CMK (cell line): ENCODE measurements around the gene NDRG2.
"Not testable (repeated sequence)": the region's sequence is repeated elsewhere in the genome, so short reads cannot be mapped to it uniquely, and the experiment has no call there.

ENCODE experiments used
- DNase-seq: peaks from one replicate; pipeline ENCODE4 v3.0.0-alpha.2; 2010; ENCODE audit warnings: low read depth

NDRG2 gene

DNA sequence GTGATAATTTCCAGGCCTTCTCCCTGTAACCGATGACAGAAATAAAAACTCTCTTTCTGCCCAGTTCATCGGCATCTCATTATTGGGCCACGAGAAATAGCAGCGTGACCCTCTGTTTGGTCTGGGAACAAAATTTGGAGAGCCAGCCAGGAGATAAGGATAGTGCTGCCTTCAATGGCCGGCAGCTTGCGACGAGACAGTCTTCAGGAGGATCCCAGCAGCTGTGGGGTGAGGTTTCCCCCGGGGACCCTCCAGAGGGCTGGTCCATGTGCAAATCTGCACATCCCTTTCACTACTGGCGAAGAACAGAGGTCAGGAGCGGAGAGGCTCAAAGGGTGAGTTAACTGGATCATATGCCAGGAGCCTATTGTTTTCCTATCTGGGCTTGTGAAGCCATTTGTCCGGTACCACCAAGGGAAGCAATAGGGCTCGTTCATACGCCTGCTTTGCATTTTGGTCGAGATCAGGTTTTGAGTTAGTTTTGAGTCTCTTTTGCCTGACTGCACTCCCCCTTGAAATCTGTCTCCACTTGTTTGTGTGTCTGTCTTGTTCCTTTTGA, 21.0 kb downstream of the NDRG2 start:
- DNase-seq, result no peak

DNA sequence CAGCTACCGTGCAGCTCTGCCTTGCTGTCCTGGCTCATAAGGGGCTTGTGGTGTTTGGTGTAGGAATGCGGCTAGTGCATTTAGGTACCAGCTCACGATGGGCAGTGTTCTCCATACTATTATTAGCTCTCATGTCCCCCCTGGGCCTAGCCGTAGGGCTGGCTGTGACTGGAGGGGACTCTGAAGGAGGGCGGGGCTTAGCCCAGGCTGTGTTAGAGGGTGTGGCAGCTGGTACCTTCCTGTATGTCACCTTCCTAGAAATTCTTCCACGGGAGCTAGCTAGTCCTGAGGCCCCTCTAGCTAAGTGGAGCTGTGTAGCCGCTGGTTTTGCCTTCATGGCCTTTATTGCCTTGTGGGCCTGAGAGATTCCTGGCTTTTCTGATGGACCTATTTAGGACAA, 23.6 kb downstream of the NDRG2 start:
- DNase-seq, result no peak

DNA sequence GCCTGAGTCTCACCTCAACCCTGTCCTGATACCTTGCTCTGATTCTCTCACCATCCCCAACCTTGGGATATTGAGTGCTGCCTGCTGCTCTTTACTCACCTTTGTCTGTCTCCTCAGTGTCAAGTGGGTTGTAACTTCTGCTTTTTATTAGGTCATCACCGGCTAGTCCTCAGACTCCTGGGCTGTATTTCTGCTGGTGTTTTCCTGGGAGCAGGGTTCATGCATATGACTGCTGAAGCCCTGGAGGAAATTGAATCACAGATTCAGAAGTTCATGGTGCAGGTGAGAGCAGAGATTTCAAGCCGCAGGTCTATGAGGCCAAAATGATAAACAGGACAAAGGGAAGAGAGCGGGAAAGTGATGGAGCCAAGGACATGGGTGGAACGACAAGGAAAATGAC, 25.3 kb downstream of the NDRG2 start:
- DNase-seq, result no peak

DNA sequence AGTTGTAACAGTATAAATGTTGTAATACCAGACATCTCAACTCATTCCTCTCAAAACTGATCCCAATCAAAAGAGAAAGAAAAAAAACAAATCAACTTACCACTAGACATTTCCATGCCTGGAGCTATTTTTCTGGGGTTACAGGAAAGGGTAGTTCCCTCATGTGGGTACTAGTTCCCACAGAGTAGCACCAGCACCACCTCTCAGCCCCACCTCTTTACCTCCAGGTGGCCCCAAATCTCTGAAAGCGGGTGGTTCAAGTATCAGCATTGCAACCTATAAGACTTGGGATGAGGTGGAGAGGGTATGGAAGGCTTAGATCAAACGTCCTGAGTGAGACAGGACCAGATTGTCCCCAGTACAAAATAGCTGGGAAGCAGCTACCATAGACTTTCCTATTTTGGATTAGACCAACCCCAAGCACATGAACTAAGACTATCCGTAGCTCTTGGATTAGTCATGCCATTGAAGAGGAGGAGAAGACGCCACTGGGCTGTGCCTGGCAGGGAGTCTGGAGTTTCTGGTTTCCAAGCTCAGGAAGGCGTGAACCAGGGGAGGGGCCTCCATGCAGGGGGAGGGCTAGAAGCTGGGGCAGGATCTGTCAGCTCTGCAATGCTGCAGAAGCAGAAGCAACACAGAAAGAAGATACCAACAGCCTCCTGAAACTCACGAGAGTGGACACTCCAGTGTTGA, 26.0 kb downstream of the NDRG2 start, which contains the start of gene SLC39A2:
Gene SLC39A2, plus strand, starts transcription at position 620 of the 693 bp plus-strand sequence. CDS start 154 bp downstream, outside the sequence.
- DNase-seq, result no peak

DNA sequence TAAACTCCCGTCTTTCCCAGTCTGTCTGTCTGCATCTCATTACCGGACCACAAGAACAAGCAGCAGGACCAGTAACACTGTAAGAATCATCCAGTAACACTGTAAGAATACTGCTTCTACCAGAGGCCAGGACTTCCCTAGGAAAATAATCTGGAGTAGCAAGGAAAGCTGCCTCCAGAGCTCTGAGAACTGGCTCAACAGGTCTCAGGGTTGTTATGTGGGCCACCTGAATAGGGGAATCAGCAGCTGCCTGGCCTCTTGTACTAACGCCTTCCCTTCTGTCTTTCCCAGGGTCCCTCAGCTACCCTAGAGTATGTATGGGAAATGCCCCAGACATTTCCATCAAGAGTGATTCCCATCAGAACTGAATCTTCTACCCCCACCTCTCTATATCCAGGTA, 26.7 kb downstream of the NDRG2 start:
- DNase-seq, result no peak

DNA sequence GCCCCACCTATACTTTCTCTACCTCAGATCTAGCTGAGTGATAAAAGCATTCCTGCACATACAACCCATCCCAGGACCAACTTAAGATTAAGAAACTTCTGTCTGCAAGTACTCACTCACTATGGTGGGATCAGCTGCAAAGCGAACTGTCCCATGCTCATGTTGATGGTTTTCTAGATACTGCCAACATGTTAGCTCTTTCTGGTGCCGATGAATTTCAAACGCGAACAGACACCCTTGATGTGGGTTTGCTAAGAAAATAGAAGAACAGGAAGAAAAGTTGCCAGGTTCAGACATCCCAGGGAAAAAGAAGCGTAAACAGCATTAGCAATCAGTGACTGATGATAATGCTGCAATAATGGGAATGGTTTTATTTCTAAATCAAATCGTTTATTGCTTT, 27.3 kb downstream of the NDRG2 start:
- no peak for DNase-seq

DNA sequence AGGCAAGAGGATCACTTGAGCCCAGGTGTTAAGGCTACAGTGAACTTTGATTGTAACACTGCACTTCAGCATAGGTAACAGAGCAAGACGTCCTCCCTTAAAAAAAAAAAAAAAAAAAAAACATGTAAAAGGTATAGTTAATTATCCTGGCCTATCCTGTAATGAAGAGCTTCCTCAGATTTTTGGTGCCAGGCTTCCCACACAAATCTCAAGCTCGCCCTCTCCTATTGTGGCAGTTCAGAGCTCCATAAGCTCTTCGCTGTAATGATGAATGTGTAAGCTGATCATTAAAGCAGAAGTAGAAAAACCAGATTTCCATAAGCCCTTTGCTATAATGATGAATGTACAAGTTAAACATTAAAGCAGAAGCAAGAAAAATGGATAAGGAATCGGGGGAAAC, 27.7 kb downstream of the NDRG2 start:
- no peak for DNase-seq

DNA sequence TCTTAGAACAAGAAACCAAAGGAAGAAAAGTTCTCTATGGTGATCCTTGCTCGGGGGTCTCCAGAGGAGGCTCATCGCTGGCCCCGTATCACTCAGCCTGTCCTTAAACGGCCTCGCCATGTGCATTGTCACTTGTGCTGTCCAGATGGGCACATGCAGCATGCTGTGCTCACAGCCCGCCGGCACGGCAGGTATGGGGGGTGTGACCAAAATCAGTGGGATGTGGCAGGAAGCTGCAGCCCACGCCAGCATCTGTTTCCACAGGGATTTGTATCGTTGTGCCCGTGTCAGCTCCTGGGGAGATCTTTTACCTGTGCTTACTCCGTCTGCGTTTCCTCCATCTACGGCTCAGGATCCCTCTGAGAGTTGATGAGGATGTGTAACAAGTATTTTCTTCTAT, 28.3 kb downstream of the NDRG2 start:
- no peak for DNase-seq

DNA sequence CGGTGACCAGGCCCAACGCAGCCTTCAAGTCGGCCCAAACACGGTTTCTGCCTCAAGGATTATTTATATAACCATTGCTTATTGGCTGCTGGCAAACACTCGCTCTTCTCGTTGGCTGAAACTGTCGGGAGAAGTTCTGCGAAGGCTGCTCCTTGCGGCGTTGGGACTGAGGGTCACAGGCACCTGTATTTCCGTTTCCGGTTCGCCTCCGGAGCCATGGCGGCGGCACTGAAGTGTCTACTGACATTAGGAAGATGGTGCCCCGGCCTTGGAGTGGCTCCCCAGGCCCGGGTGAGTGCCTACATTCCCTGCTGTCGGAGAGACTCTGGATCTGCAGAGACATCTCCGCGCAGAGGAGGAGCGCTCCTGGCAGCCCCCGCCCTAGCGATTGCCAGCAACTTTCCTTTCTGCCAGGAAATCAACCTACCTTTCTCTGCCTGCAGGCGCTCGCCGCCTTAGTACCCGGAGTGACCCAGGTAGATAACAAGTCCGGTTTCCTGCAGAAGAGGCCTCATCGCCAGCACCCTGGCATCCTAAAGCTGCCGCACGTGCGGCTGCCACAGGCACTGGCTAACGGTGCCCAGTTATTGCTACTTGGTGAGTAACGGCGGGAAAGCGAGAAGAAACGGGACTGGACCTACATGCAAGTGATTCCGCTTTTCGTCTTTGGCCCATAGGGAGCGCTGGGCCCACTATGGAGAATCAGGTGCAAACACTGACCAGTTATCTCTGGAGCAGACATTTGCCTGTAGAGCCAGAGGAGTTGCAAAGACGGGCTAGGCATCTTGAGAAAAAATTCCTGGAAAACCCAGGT, 34.9 kb downstream of the NDRG2 start, which contains the start of gene METTL17:
Gene METTL17, plus strand, starts transcription at position 194 of the 814 bp plus-strand sequence. Its CDS starts 23 bp downstream, at position 217.
- DNase-seq, result peak; percentile 62

DNA sequence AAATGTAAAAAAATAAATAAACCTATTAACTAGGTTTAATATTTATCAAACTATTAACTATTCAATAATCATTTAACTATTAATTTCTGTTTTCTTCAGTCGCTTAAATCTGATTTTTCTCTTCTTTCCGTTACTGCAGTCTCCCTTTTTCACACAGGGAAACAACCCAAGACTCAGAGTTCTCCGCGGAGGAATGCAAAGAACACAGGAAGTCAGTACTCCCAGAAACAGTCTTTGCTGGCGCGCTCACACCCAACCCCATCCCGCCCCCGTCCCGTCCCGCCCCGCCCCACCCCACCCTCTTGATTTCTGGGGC, 35.4 kb downstream of the NDRG2 start:
- no peak for DNase-seq

DNA sequence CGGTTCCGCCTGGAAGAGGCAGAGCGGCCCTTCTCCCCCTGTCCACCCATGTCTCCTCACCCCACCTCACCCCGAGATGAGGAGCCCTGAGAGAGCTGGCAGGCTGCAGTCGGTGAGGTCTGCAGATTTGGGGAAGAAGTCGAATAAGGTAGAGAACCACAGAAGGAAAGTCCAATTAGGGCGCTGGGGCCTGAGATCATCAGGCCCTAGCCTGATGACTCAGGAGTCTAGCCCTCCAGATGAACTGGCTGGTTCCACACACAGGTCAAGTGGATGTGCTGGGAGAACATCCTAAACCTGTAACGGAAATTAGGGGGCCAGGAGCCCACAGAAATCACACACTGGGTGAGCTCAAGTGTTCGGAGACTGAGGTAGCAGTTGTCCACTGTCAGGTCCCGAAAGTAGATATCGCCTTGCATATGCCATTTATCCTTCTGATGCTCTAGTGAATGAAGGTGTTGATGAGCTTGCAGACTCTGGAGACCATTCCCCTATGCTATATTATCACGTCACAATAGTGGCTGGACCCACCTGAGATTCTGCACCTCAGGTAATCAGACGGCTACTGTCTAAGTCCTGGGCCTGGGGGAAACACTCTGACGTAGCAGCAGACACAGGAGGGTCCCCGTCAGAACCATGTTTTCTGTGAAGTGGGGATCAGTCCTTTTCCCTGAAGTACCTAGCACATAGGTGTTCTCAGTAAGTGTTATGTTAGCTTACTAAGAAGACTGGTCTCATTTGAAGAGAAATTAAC, 36.0 kb downstream of the NDRG2 start:
- no peak for DNase-seq

DNA sequence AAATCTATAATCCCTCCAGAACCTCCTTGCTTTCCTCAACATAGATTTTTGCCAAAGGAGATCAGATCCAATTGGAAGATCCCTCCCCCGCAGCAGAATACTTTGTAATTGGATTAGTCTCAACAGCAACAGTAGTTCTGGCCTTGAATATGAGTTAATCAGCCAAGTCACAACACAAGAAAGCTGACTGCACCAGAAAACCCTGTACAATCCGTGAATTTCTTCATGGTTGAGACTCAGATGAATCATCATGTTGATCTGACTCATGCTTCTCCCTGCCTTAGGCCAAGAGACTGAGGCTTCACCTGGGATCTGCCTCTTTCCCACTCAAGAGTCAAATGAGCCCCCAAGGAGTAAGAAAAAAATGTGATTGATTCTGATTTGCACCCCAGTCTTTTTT, 38.0 kb downstream of the NDRG2 start:
- DNase-seq, result no peak

DNA sequence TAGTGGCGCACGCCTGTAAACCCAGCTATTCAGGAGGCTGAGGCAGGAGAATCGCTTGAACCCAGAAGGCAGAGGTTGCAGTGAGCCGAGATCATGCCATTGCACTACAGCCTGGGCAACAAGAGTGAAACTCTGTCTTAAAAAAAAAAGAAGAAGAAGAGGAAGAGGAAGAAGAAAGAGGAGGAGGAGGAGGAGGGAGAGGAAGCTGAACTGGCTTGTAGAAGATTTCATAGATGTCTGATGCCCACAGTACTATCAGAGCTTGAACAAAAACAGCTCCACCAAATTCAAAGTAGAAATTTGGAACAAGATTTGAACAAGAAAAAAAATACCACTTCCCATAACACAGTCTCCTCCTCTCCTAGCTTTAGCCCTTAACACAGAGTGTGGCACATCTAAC, 39.2 kb downstream of the NDRG2 start:
- DNase-seq, result not testable (repeated sequence)

DNA sequence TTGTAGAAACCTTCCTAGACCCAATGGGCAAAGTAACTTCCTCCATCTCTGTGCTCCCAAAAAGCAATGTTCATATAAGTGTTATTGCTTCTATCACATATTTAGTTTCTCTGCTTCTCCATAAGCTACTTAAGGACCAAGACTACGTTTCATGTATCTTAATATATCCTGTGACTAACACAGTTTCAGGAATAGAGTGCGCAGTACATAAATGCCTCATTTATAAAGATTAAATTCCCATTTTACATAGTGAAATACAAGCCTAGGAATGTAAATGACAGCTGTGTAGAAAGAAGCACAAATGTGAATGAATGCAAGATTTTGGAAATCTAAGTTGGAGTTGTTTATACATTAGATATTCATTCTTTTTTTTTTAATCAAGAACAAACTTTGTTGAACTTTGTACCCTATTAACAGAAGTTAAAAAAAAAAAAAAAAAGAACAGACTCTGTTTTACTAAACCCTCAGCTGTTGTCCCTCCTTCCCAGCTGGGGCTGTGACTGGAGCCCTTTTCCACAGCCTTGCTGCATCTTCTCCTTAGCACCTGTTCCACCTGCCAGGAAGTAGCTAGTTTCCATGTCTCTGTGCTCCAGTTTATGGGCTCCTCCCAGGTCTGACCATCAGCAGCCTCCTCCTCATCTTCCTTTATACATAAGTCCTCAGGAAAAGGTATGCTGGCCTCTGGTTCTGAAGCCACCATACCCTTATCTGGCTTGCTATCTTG, 42.1 kb downstream of the NDRG2 start:
- no peak for DNase-seq

DNA sequence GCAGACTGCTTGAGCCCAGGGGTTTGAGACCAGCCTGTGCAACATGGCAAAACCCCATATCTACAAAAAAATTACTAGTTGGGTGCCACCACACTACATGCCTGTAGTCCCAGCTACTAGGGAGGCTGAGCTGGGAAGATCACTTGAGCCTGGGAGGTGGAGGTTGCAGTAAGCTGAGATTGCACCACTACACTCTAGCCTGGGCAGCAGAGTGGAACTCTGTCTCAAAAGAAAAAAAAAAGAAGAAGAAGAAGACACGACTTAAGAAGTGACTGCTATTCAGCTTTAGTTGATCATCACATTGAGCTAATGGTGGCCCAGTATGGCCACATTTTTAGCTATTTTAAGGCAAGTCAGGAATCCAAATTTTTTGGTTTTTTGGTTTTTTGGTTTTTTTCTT, 44.0 kb downstream of the NDRG2 start:
- DNase-seq, result no peak

DNA sequence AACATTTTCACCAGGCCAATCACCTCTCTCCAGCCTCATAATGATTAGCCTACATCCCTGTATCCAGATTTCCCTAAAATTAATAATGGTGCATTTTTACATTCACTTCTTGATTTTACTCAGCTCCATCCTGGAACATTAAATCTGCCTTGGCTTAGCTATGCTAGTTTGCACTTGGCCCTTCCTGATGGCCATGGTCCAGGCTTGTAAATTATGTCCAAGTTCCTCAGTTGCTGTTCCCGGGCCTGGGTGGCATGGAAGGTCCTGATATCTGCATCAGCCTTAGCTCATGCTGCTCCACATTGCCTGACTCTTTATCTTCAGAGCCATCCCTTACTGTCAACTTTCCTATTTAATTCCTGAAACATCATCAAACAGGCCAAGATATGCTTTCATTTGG, 46.2 kb downstream of the NDRG2 start:
- DNase-seq, result no peak

DNA sequence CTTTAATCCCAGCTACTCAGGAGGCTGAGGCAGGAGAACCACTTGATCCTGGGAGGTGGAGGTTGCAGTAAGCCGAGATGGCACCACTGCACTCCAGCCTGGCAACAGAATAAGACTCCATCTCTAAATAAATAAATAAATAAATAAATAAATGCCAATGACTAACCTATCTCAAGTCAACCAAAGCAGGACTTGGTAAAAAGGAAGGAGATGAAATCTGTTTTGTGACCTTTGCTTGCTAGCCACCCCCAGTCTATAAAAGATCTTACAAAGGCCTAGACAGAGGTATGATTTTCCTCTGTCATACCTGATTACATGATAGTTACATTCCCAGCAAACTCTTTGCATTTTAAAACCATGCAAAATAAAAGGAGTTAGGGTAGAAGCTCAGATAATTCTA, 48.6 kb downstream of the NDRG2 start:
- DNase-seq, result no peak

DNA sequence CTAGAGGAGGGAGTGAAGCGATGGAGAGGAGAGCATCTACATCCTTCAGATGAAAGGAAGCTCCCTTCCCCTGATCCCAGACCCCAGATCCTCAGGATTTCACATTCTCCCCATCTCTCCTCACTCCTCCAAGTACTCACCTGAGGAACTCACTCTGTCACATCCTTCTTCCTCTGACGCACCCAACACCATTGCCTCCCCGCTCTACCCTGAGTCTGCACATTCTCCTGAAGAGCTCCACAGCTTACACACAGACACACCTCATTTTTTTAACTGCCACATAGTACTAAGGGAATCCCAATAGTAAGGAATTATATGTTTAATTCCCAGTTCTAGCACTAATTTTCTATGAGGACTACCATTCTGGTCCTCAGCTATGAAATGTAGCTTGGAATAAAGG, 51.4 kb downstream of the NDRG2 start:
- no peak for DNase-seq

DNA sequence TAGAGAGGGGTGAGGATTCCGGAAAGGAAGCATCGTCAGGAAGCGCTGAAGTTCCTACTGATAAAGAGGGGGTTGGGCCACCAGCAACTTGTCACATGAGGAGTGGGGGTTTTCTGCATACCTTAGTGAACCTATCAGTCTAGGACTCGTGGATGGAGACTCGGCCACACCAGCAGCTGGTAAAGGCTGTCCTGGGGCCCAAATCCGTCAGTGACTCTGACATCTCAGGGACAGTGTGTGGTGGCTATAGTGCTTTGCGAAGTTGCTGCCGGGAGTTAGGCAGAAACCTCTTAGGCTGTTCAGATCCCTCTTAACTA, 53.2 kb downstream of the NDRG2 start:
- no peak for DNase-seq

DNA sequence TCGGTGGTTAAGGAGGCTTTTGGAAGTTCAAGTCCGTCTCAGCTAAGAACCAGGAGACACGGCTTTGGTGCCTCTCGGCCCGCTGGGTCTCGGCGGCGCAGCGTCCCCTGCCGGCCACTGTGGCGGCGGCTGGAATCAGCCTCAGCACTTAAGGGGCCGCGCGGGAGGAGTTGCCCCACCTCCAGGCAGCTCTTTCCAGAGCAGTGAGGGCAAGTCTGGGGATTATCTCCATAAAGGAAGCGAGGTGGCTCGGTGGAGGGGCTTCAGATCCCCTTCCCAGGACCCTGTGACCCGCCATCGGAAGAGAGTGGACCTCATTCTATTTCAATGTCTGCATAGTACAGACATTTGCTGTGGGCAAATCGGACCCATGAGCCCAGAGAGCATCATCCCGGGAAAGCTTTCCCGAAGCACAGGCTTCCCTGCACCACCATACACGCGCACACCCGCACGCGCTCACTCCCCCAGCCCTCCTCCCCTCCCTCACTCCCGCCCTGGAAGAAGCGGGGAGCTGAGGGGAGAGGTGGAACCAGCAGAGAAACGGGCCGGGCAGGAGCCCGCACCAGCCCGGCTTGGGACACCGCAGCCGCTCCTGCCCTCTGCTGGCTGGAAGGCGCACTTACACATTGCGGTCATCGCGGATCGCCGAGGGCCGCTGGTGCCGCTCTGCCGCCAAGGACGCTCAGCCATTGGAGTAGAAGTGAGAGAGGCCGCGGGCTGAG, 53.7 kb downstream of the NDRG2 start:
- peak; percentile 81 for DNase-seq

DNA sequence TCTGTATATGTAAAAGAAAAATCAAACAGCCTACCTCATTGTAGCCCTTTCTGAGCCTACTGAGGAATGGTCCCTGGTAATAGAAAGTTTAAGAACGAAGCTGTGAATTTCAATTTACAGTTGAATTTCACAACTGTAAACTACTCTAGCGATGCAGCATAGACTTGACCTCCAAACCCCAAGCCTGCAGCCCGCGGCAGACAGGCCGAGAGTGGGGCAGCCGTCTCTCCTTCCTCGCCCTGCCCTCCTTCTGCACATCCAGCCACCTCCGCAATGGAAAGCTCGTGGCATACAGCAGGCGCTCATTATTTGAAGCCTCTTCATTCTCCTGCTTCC, 54.2 kb downstream of the NDRG2 start:
- DNase-seq, result no peak

DNA sequence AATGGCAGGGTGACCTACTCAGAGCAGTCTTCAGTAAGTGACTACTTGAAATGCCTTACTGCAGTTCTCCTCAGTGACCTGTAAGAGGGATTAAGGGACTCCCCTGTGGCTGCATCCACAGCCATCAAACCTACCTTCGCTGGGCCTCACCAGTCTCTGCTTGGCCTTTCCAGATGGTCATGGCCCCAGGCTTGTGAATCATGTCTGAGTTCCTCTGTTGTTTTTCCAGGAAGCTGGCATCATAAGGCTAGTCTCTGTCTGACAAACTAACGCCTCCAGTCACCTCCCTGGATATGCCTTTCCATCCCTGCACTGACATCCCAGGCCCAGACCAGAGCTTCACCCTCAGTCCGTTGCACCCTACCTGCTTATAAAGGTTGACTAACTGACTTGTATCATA, 55.5 kb downstream of the NDRG2 start:
- DNase-seq, result no peak
